GM23338 (cell line): ENCODE results near the gene DCAF6. TPM values are rescaled to one million over a fixed set of nuclear protein-coding genes. Genes with fewer than 3 reads are reported as not detected.

Experiments used
- ATAC-seq: fragments of 200-7000 bp; cut with Tn5 transposase; 3 replicates; pipeline ENCODE4 v1.9.1; 2020
- DNase-seq: peaks from one replicate; pipeline ENCODE4 v3.0.0-alpha.2; 2015; ENCODE audit warnings: low spot score
- H2AFZ ChIP-seq: fragments of 200-600 bp; sonication (generic); 2 replicates; pipeline ENCODE4 v1.8.0; 2016; ENCODE audit warnings: antibody characterized with exemption, mild to moderate bottlenecking, moderate library complexity
- H3F3A ChIP-seq: fragments of 200-600 bp; sonication (generic); replicated peaks from 2 replicates; pipeline ENCODE4 v1.8.0; 2017; ENCODE audit warnings: antibody characterized with exemption, mixed run types, low read depth
- H3K27ac ChIP-seq: fragments of 200-600 bp; sonication (generic); 2 replicates; pipeline ENCODE4 v1.6.1; 2016; ENCODE audit warnings: low read depth
- H3K27me3 ChIP-seq: fragments of 200-600 bp; sonication (generic); 2 replicates; pipeline ENCODE4 v1.8.0; 2016; ENCODE audit warnings: mild to moderate bottlenecking, mixed run types, moderate library complexity; ENCODE audit not compliant: insufficient read depth
- H3K36me3 ChIP-seq: fragments of 200-600 bp; sonication (generic); 2 replicates; pipeline ENCODE4 v1.8.0; 2016; ENCODE audit warnings: mild to moderate bottlenecking; ENCODE audit not compliant: insufficient read depth
- H3K4me1 ChIP-seq: fragments of 200-600 bp; sonication (generic); 2 replicates; pipeline ENCODE4 v1.8.0; 2016; ENCODE audit warnings: mild to moderate bottlenecking, moderate library complexity; ENCODE audit not compliant: insufficient read depth
- H3K4me2 ChIP-seq: fragments of 200-600 bp; sonication (generic); 2 replicates; pipeline ENCODE4 v1.7.1; 2017; ENCODE audit warnings: mixed run types
- H3K4me3 ChIP-seq: fragments of 200-600 bp; sonication (generic); 2 replicates; pipeline ENCODE4 v1.6.1; 2016; ENCODE audit warnings: mixed run types
- H3K79me2 ChIP-seq: fragments of 200-600 bp; sonication (generic); replicated peaks from 2 replicates; pipeline ENCODE4 v1.8.0; 2017; ENCODE audit warnings: mild to moderate bottlenecking; ENCODE audit not compliant: insufficient read depth
- H3K9me2 ChIP-seq: fragments of 200-600 bp; sonication (generic); 2 replicates; pipeline ENCODE4 v1.8.0; 2017; ENCODE audit not compliant: insufficient read depth
- H4K20me1 ChIP-seq: fragments of 200-600 bp; sonication (generic); replicated peaks from 2 replicates; pipeline ENCODE4 v1.8.0; 2017; ENCODE audit warnings: mild to moderate bottlenecking; ENCODE audit not compliant: insufficient read depth
- H3K27ac Mint-ChIP-seq: 2 replicates; pipeline ENCODE4 v1.8.0; 2020; ENCODE audit warnings: inconsistent platforms, mild to moderate bottlenecking, moderate library complexity, mixed read lengths
- H3K27me3 Mint-ChIP-seq: 3 replicates; pipeline ENCODE4 v1.8.0; 2022; ENCODE audit warnings: low read depth, mild to moderate bottlenecking, moderate library complexity, mixed read lengths, inconsistent platforms; ENCODE audit not compliant: insufficient read depth, poor library complexity
- H3K36me3 Mint-ChIP-seq: 3 replicates; pipeline ENCODE4 v1.8.0; 2021; ENCODE audit warnings: low read depth, mild to moderate bottlenecking, inconsistent platforms, moderate library complexity, mixed read lengths
- H3K4me1 Mint-ChIP-seq: 3 replicates; pipeline ENCODE4 v1.8.0; 2020; ENCODE audit warnings: mild to moderate bottlenecking, inconsistent platforms, mixed read lengths
- H3K4me3 Mint-ChIP-seq: 3 replicates; pipeline ENCODE4 v1.8.0; 2021; ENCODE audit warnings: moderate library complexity, mild to moderate bottlenecking, inconsistent platforms, mixed read lengths
- H3K9me3 Mint-ChIP-seq: 3 replicates; pipeline ENCODE4 v1.8.0; 2020; ENCODE audit warnings: moderate library complexity, mild to moderate bottlenecking, inconsistent platforms, mixed read lengths
- CREB1 ChIP-seq: fragments of 250-450 bp; sonication (Bioruptor Pico); IDR thresholded peaks from 2 replicates; pipeline ENCODE4 v1.5.0; 2020; ENCODE audit warnings: low read depth, mild to moderate bottlenecking, moderate library complexity
- ETS1 ChIP-seq: IDR thresholded peaks from 2 replicates; pipeline ENCODE4 v1.6.1; 2016; ENCODE audit warnings: antibody characterized with exemption
- EZH2 ChIP-seq: fragments of 200-600 bp; sonication (generic); IDR thresholded peaks from one replicate; pipeline ENCODE4 v1.8.0; 2017; ENCODE audit warnings: antibody characterized with exemption, mild to moderate bottlenecking, low read depth; ENCODE audit not compliant: unreplicated experiment
- JUNB ChIP-seq: IDR thresholded peaks from one replicate; pipeline ENCODE4 v1.6.1; 2016; ENCODE audit warnings: antibody characterized with exemption; ENCODE audit not compliant: unreplicated experiment
- NANOG ChIP-seq: IDR thresholded peaks from 2 replicates; pipeline ENCODE4 v1.6.1; 2016; ENCODE audit warnings: antibody characterized with exemption, borderline replicate concordance
- POLR2AphosphoS5 ChIP-seq: IDR thresholded peaks from 2 replicates; pipeline ENCODE4 v1.6.1; 2016; ENCODE audit warnings: antibody characterized with exemption, low read depth
- REST ChIP-seq: IDR thresholded peaks from one replicate; pipeline ENCODE4 v1.6.1; 2018; ENCODE audit warnings: antibody characterized with exemption; ENCODE audit not compliant: unreplicated experiment
- ZNF114 ChIP-seq: fragments of 250-450 bp; sonication (Bioruptor Pico); IDR thresholded peaks from 2 replicates; pipeline ENCODE4 v1.5.0; 2020; ENCODE audit warnings: mild to moderate bottlenecking, moderate library complexity
- ZNF331 ChIP-seq: fragments of 250-450 bp; sonication (Bioruptor Pico); IDR thresholded peaks from 2 replicates; pipeline ENCODE4 v1.5.0; 2020; ENCODE audit warnings: low read depth, mild to moderate bottlenecking, moderate library complexity
- ZNF462 ChIP-seq: fragments of 250-450 bp; sonication (Bioruptor Pico); IDR thresholded peaks from 2 replicates; pipeline ENCODE4 v1.5.0; 2020; ENCODE audit warnings: mild to moderate bottlenecking, moderate library complexity
- polyA plus RNA-seq: library from polyadenylated mRNA; unstranded; fragments of >200 nt; fragmentation: Nextera tagmentation; extraction: Ambion mirVana; gene quantifications from 2 replicates; pipeline ENCODE4 v1.2.1, GENCODE V29; 2016
- total RNA-seq: library from RNA; depleted of rRNA; stranded (reverse); fragments of >200 nt; shearing (Covaris generic); gene quantifications from 2 replicates; pipeline ENCODE4 v1.2.3, GENCODE V29; 2014
- TF ChIP-seq, protein P1 (sequence below), 2 experiments: fragments of 200-600 bp in 1 of 2; sonication (generic) in 1 of 2; conservative IDR thresholded peaks; 2 replicates each; pipeline versions ENCODE4 v1.5.1 to v1.6.1; 2016 to 2017; ENCODE audit warnings: antibody characterized with exemption in 2 of 2, low read depth in 2 of 2, mild to moderate bottlenecking in 2 of 2, moderate library complexity in 1 of 2

DCAF6 gene
- total and polyA plus RNA-seq, 2 experiments from 2014 or later, result 18.6 to 27.3 TPM

DNA sequence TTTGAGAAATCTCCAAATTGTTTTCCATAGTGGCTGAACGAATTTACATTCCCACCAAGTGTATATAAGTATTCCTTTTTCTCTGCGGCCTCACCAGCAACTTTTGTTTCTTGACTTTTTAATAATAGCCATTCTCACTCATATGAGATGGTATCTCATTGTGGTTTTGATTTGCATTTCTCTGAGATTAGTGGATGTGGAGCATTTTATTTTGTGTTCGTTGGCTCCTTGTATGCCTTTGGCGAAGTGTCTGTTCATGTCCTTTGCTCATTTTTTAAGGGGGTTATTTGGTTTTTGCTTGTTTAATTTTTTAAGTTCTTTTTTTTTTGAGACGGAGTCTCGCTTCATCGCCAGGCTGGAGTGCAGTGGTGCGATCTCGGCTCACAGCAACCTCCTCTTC is 45.5 kb downstream of the DCAF6 start:
- H3K27me3 ChIP-seq, result no peaks in the 10 kb centered on the region
- TF ChIP-seq CREB1 (CRISPR knock-in tag) (no peak), NANOG (no peak), ZNF462 (CRISPR knock-in tag) (no peak), REST (no peak), EZH2 (no peak), ZNF114 (CRISPR knock-in tag) (no peak), POLR2AphosphoS5 (no peak), ZNF331 (CRISPR knock-in tag) (no peak), JUNB (no peak), ETS1 (no peak)
- TF ChIP-seq, protein P1, sequence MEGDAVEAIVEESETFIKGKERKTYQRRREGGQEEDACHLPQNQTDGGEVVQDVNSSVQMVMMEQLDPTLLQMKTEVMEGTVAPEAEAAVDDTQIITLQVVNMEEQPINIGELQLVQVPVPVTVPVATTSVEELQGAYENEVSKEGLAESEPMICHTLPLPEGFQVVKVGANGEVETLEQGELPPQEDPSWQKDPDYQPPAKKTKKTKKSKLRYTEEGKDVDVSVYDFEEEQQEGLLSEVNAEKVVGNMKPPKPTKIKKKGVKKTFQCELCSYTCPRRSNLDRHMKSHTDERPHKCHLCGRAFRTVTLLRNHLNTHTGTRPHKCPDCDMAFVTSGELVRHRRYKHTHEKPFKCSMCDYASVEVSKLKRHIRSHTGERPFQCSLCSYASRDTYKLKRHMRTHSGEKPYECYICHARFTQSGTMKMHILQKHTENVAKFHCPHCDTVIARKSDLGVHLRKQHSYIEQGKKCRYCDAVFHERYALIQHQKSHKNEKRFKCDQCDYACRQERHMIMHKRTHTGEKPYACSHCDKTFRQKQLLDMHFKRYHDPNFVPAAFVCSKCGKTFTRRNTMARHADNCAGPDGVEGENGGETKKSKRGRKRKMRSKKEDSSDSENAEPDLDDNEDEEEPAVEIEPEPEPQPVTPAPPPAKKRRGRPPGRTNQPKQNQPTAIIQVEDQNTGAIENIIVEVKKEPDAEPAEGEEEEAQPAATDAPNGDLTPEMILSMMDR (conservative IDR thresholded peaks at IDR 0.05; ENCODE audit: low read depth in 2 of 2), result no peak
- H3K79me2 ChIP-seq, result peaks cover 65% of the 10 kb centered on the region
- H3K27ac ChIP-seq, result no peak overlapping the region
- no peaks in the 10 kb centered on the region for H3K36me3 ChIP-seq
- H3K4me2 ChIP-seq, result no peak overlapping the region
- no peaks in the 10 kb centered on the region for H3K9me2 ChIP-seq
- no peak overlapping the region for H3K4me3 ChIP-seq
- H2AFZ ChIP-seq, result no peak overlapping the region
- H3F3A ChIP-seq, result no peaks in the 10 kb centered on the region
- peaks cover 10% of the 10 kb centered on the region; the same call in 2 of the 3 replicates for H3K36me3 Mint-ChIP-seq
- DNase-seq (no peak), ATAC-seq (no peak)
- no peak overlapping the region for H3K27ac Mint-ChIP-seq
- H3K4me1 ChIP-seq, result peaks cover 6% of the 10 kb centered on the region; the same call in 1 of the 2 replicates
- no peaks in the 10 kb centered on the region; the same call in 1 of the 2 replicates for H4K20me1 ChIP-seq
- H3K9me3 Mint-ChIP-seq, result no peaks in the 10 kb centered on the region
- H3K27me3 Mint-ChIP-seq, result no peaks in the 10 kb centered on the region
- peaks cover 6% of the 10 kb centered on the region; the same call in 1 of the 3 replicates for H3K4me1 Mint-ChIP-seq
- no peak overlapping the region for H3K4me3 Mint-ChIP-seq
